Coronary artery (tissue), 2 donors: ENCODE results near the gene GSTA1.

Experiments
- DNase-seq: peaks from one replicate; pipeline ENCODE4 v3.0.0-alpha.2; 2017; ENCODE audit warnings: low spot score
- H3K27ac ChIP-seq, 2 donors: fragments of 200-600 bp; sonication (generic); one replicate each; pipeline ENCODE4 v1.5.1; 2016 to 2019
- H3K4me3 ChIP-seq: fragments of 200-600 bp; sonication (generic); 2 replicates; pipeline ENCODE4 v1.5.1; 2016; ENCODE audit warnings: mild to moderate bottlenecking, moderate library complexity
- TF ChIP-seq, protein P1 (sequence below): fragments of 200-600 bp; sonication (generic); IDR thresholded peaks from one replicate; pipeline ENCODE4 v1.5.1; 2019; ENCODE audit warnings: antibody characterized with exemption

The GSTA1 gene

DNA sequence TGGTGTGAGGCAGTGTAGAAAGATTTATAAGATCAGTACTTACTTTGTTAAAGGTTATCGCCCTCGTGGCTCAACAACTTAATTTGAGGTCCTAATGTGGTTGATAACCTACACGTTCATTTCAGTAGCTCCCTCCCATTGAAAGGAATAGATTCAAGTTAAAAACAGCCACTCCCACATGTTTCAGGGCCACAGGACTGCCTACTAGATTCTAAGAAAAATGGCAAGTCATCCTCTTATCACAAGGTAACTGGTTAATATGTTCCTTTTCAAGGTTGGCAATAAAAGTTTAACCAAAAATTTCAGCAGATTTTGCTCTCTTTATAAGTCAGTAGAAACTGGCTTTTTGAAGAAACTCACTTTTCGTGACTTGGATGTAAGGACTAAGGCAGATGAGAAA lies 57.4 kb downstream of the GSTA1 start:
- H3K27ac ChIP-seq = no peak overlapping the region
- TF ChIP-seq, protein P1, sequence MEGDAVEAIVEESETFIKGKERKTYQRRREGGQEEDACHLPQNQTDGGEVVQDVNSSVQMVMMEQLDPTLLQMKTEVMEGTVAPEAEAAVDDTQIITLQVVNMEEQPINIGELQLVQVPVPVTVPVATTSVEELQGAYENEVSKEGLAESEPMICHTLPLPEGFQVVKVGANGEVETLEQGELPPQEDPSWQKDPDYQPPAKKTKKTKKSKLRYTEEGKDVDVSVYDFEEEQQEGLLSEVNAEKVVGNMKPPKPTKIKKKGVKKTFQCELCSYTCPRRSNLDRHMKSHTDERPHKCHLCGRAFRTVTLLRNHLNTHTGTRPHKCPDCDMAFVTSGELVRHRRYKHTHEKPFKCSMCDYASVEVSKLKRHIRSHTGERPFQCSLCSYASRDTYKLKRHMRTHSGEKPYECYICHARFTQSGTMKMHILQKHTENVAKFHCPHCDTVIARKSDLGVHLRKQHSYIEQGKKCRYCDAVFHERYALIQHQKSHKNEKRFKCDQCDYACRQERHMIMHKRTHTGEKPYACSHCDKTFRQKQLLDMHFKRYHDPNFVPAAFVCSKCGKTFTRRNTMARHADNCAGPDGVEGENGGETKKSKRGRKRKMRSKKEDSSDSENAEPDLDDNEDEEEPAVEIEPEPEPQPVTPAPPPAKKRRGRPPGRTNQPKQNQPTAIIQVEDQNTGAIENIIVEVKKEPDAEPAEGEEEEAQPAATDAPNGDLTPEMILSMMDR = no peak
- no peak for DNase-seq

DNA sequence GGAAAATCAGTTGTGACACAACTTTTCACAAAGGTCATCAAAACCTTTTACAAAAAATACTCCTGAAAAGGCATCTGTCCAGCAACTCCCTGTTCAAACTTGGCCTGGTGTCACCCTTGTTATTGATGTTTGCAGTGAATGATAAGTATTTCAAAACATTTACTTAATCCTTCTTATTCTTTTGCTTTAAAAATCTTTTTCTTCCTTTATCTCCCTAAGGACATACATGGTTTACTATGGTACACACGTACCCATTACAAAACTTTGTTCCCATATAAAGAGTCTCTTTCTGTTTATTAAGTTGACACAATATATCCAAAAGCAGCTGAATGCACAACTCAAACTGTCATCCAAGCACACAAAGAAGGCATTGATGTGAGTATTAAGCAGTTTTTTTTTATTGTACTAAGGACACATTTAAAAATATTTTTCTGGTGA lies 57.8 kb downstream of the GSTA1 start:
- DNase-seq = no peak
- TF ChIP-seq, protein P1 = no peak
- Histone ChIP-seq H3K4me3 (no peak overlapping the region), H3K27ac (no peak overlapping the region)

More for the DNA sequence above, 57.4 kb downstream of the GSTA1 start:
- no peak overlapping the region for H3K4me3 ChIP-seq

DNA sequence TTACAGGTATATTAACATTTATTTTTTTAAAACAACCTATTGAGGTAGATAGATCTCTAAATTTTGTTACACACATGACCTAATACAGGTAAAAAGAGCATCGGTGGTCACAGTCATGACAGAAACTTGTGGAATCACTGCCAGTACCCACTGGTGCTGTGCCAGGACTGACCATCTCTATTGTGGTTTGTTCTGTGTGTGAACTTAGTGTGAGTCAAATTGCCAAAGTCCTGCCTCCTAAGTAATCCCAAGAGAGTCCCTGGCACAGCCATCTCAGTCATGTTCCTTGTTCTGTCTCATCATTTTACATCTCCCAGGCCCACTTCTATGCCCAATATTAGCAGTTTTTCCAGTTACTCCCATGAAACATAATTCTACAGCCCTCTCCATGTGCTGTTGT lies 61.7 kb downstream of the GSTA1 start:
- Histone ChIP-seq H3K4me3 (no peak overlapping the region), H3K27ac (no peak overlapping the region)
- TF ChIP-seq, protein P1 = no peak
- no peak for DNase-seq
